NT2/D1 (cell line): ENCODE measurements around the gene RUNX1.

Source experiments
- YY1 ChIP-seq: IDR thresholded peaks from 2 replicates; pipeline ENCODE4 v1.6.1; 2011; ENCODE audit not compliant: insufficient read length, insufficient read depth
- ZNF274 ChIP-seq: IDR thresholded peaks from 2 replicates; pipeline ENCODE4 v1.6.1; 2011; ENCODE audit warnings: mild to moderate bottlenecking, low read depth, low read length

DNA sequence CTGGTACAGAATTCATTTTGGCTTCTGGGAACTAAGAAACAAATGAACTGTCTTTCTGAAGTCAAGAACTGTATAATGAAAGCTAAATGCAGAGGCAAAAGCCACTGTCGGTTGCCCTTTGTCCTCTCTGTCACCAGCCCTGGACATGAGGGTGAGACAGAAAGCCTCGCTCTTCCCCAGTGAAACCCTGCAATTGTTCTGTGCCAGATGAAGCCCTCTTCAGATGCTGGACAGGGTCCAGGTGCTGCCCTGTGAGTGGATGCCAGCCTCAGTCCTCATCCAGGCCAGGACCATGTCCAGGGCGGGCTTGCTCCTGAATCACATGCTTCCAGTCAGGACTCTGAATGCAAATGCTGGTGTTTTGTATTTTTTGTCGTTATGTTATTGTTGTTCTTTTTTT lies 138.7 kb downstream of the RUNX1 start:
- TF ChIP-seq ZNF274 (no peak), YY1 (no peak)
